GM18519 (cell line): Measurements from ENCODE around the gene SF3A2.

ENCODE experiments used
- ATAC-seq: cut with Tn5 transposase; IDR thresholded peaks from one replicate; pipeline ENCODE4 v1.9.1; 2021; ENCODE audit warnings: mild to moderate bottlenecking, moderate library complexity; ENCODE audit not compliant: unreplicated experiment, low FRiP score

The SF3A2 gene

DNA sequence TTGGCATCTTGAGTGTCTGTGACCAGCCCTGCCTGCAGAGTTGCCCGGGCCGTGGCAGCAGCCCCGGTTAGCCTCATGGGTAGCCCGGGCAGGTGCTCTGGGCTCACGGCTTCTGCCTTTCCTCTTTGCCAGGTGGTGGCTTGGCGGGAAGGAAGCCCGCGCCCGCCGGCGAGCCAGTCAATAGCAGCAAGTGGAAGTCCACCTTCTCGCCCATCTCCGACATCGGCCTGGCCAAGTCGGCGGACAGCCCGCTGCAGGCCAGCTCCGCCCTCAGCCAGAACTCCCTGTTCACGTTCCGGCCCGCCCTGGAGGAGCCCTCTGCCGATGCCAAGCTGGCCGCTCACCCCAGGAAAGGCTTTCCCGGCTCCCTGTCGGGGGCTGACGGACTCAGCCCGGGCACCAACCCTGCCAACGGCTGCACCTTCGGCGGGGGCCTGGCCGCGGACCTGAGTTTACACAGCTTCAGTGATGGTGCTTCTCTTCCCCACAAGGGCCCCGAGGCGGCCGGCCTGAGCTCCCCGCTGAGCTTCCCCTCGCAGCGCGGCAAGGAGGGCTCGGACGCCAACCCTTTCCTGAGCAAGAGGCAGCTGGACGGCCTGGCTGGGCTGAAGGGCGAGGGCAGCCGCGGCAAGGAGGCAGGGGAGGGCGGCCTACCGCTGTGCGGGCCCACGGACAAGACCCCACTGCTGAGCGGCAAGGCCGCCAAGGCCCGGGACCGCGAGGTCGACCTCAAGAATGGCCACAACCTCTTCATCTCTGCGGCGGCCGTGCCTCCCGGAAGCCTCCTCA lies 10.4 kb upstream of the SF3A2 start:
- ATAC-seq, result no peak

DNA sequence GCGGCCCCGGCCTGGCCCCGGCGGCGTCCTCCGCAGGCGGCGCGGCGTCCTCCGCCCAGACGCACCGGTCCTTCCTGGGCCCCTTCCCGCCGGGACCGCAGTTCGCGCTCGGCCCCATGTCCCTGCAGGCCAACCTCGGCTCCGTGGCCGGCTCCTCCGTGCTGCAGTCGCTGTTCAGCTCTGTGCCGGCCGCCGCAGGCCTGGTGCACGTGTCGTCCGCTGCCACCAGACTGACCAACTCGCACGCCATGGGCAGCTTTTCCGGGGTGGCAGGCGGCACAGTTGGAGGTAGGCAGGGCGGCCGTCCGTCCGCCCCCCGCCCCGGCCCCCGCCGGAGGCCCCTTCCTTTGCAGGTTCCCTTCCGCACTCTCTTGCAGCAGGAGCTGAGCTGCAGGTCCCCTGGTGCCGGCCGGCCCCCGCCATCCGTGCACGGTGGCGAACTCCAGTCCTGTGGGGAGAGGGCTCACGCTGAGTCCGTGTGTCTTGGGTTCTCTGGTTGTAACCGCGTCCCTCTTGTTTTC lies 9.7 kb upstream of the SF3A2 start:
- ATAC-seq, result no peak

DNA sequence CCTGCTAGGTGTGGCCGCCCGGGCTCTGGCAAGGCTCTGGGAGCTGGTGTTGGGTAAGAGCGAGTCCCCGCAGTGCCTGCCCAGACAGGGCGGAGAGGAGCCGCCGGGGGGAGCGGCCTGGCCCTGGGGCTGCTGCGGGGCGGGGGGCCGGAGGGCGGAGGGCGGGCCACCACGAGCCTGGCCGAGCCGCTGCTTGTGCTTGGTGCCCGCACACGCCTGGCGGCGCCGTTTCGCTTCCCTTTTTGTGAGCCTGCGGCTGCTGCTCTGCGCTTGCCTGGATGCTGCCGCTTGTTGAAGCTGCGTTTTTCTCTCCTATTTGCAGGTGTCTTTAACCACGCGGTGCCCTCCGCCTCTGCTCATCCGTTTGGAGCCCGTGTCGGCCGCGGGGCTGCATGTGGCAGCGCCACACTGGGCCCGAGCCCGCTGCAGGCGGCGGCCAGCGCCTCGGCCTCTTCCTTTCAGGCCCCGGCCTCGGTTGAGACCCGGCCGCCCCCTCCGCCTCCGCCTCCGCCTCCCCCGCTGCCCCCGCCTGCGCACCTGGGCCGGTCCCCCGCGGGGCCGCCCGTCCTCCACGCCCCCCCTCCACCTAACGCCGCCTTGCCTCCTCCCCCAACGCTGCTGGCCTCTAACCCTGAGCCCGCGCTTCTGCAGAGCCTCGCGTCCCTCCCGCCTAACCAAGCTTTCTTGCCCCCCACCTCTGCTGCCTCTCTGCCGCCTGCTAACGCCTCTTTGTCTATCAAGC lies 9.0 kb upstream of the SF3A2 start:
- no peak for ATAC-seq

DNA sequence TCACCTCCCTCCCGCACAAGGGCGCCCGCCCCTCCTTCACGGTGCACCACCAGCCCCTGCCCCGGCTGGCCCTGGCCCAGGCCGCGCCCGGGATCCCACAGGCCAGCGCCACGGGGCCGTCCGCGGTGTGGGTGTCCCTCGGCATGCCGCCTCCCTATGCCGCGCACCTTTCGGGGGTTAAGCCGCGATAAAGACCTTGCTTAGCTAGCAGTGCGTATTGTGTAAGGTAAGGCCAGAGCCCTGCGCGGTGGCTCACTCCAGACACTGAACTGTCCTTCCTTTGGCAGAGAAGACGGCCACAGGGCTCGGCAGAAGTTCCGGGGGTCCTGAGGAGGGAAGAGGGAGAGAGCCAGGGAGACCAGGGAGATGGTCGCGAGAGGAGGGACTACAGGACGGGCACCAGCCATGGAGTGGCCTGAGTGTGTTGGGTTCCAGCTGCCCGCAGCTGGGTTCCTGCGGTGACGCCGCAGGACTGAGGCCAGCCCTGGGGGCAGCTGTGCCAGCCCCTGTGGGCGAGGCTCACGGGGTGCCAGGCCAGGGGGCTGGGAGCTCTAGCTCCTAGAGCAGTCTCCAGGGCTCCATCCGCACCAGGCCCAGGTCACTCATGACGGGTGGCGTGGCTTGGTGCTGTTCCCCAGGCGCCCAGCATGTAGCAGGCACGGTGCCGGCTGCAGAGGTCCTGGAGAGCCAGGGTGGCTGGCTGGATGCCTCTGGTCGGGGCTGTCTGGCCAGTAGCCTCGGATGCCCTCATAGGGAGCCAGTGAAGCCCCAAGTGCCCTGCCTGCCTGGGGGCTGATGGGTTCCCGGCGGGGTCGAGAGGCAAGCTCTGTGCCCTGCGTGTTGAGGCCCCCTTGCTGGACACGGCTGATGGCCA lies 8.2 kb upstream of the SF3A2 start:
- no peak for ATAC-seq

DNA sequence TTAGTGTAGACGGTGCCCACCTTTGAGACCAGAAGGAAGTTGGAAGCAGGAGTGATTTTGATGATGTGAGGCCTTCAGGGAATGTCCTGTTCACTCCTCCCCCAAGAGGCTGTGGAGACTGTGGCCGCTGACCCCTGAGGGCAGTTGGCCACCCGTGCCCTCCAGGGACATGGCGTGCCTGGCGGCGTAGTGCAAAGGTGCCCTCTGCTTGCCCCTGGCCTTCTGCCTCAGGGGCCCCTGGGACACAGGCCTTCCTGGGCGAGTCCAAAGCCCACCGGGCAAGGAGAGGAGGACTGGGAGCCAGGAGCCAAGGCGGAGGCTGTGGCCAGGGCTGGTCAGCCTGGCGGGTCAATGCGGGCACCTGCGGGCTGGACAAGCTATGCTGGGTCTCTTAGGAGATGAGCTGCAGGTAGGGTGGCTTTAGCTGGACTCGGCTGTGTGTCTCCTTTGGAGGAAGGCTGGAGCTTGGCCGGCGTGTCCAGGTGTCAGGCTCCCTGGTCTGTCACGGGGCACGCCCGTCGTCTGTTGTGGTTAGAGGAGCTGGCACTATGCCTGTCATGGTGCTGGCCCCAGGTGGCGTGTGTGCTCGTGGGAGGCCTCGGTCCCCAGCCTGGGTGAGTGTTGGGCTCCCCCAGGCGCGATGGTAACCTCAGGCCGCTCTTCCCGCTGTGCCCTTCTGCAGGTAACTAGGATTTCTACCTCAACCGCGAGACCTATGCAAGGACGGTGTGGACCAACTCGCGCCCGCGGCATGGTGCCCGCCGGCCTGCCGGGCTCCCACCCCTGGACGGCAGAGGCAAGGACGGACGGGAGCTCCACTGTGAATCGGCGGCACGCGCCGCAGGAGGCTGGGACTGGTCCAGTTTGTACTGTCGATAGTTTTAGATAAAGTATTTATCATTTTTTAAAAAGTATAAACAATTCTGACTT lies 7.3 kb upstream of the SF3A2 start:
- ATAC-seq, result no peak

DNA sequence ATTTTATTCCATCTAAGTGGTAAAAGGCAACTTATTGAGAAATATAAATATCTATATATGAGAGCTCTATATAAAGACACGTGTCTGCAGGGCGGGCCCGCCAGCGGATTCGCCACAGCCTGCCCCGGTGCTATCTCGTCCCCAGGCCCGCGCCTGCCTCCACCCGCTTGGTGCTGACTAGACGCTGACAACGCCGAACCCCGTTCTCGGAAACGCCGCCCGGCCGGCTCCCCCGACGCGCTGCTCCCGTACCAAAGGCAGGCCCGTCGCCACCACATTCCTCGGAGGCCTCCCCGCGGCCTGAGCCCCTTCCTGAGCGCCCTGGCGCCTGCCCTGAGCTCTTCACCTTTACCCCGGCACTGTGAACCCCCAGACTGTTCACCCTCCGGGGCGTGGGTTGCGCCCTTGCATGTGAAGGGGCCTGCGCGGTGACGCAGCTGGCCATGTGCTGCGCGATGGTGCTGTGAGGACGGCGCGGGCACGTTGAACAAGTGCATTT lies 6.5 kb upstream of the SF3A2 start:
- ATAC-seq, result no peak

DNA sequence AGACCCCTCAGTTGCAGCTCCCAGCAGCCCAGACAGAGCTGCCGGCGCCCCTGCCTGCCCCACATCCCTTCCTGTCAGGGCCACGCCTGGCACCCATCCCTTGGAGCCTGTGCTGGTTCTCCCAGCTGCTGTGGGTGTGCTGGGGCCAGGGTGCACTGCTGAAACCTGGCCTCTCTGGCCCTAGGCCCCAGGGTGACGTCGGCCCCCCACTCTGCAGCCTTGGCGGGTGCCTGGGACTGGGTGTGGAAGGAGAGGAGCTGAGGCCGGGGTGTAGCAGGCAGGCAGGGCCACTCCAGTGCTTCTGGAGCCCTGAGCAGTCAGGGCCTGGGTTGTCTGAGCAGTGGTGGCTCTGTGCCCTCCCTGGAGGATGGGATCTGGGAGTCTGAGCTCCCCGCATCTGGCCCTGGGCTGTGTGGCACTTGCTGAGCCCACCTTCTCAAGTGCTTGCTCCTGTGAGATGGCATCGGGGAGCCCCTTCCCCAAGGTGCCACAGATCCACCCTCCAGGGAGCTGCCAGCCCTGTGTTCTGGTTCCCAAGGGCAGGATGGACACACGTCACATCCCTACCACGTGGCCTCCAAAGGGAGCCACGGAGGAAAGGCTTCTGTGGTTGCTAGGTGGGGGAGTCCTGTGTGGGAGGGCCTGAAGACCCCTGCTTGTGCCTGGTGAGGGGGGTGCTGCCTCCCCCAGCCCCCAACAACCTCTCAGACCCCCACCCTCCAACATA lies 5.7 kb upstream of the SF3A2 start:
- no peak for ATAC-seq

DNA sequence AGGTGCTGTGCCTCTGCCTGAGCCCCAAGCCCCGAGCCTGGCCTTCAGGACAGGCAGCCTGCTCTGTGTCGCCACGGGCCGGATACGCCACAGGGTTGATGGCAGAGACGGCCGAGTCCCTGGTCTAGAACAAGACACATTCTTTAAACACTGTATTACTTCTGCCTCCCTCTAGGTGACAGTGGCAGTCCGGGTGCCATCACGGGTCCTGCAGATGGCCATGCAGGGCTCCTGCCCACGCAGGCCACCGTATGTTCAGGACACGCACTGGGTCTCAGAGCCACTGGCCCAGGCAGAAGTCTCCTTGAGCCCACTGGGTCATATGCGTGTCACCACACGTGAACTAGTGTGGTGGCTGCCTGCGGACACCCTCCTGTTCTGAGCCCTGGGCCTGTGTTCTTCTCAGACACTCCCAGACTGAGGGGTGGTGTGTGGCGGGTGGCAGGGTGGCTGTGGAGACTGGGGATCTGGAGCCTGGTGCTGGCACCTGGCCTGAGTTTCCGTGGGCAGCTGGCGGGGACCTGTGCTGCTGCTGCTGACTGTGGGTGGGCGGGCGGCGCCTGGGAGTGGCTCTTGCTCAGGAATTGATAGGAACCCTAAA lies 4.9 kb upstream of the SF3A2 start:
- no peak for ATAC-seq

DNA sequence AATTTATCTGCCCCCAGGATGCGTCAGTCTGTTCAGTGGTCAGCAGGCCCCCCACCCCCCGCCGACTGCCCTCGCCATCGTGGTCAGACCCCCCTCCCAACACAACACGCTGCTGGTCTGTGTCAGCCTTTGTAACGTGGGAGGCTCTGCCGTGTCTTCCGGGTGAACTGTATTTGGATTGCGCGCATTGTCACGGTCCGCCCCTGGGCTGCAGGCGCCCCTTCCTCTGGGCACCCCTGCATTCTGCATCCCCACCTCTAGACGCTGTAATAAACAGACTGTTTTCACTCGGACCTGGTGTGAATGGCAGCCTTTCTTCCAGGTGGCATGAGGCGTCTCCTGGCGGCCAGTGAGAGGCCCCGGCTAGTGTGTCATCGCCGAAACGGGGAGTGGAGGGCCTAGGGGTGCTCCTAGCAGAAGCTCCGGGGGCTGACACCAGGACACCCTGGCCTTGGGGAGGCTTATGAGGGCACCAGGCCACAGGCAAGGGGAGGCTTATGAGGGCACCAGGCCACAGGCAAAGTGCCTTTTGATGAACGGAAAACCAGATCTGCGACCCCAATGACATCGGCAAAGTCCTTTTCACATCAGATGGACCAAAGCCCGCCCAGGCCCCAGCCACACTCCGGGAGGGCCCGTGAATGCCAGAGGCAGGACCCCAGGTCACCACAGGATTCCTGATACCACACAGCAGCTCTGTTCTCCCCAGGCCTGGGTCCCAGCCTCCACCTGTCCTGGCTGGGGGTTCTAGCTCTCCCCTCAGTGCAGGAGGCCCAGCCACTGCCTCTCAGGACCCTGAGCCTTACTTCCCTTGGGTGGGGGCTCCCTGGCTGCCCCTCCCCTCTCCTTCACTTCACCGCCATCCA lies 4.1 kb upstream of the SF3A2 start:
- ATAC-seq, result no peak

DNA sequence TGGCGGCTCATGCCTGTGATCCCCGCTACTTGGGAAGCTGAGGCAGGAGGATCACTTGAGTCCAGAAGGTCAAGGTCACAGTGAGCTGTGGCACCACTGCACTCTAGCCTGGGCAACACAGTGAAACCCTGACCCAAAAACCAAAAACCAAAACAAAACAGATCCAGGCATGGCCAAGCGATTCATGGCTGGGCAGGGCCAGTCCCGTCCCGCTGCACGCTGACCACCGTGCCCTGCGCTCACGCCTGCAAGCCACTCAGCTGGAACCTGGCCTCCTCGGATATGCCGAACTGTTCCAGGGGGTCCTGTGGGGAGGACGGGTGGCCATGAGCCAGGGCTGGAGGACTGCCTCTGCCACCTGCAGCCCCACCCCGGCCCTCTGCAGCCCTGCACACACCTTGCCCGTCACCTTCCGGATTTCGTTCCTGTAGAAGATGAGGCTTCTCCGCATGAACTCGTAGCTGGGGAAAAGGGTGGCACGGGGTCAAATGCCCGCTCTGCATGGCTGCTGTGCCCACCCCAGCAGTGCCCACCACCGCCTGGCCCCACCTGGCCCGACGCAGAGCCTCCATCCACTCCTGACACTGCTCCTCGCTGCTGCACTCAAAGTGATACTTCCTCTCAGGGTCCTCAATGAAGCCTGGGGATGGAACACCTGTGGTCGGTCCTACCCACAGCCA lies 2.9 kb upstream of the SF3A2 start:
- ATAC-seq, result no peak

DNA sequence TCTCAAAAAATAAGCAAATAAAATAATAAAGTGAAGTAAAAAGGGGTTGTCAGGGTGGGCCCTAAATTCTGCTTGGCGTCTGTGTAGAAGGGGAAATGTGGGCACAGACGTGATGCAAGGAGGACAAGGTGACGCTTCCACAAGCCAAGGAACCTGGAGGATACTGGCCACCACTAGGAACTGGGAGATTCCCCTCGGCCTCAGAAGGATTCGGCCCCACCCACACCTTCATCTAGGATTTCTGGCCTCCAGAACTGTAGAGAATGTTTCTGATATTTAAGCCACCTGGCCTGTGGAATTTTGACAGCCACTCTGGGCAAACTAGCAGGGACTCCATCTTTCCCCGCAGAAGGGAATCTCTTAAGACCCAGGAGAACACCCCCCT lies 1.6 kb upstream of the SF3A2 start:
- no peak for ATAC-seq

DNA sequence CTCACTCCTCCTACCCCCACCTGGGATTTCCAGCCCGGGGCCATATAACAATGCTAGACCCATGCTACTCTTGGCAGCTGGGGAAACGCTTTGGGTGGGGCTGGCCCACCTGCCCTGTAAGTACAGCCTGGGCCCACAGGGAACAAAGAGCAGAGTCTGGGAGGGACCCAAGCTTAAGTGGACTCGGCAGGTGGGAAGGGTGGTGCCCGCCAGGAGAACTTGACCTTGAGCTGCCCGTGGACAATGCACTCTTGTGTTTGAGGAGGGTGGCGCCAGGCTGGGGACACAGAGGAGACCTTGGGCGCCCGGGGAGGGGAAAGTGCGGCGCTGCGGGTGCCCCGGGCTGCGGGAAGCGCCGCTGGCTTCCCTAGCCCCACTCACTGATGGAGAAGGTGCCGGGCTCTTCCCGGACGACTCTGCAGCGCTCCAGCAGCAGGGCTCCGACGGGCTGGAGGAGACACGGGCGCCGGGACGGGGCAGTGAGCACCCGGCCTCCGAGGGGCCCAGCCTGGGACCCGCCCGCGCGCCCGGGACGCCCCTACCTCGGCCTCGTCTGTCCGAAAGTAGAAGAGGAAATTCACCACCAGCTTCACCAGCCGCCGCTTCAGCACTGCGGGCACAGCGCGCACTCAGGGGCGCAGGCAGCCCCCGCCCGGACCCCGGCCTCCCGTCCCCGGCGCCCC lies 1.1 kb upstream of the SF3A2 start:
- ATAC-seq, result no peak

DNA sequence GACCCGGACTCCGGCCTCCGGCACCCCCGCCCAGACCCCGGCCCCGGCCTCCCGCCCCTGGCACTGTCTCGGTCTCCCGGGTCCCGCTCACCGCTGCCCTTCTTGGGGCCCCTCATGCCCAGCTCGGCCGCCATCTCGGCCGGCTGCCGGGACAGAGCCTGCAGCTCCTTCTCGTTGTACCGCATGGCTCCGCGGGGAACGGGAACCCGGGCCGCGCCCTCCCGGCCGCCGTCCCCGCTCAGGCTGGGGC lies 635 bp upstream of the SF3A2 start:
- no peak for ATAC-seq

DNA sequence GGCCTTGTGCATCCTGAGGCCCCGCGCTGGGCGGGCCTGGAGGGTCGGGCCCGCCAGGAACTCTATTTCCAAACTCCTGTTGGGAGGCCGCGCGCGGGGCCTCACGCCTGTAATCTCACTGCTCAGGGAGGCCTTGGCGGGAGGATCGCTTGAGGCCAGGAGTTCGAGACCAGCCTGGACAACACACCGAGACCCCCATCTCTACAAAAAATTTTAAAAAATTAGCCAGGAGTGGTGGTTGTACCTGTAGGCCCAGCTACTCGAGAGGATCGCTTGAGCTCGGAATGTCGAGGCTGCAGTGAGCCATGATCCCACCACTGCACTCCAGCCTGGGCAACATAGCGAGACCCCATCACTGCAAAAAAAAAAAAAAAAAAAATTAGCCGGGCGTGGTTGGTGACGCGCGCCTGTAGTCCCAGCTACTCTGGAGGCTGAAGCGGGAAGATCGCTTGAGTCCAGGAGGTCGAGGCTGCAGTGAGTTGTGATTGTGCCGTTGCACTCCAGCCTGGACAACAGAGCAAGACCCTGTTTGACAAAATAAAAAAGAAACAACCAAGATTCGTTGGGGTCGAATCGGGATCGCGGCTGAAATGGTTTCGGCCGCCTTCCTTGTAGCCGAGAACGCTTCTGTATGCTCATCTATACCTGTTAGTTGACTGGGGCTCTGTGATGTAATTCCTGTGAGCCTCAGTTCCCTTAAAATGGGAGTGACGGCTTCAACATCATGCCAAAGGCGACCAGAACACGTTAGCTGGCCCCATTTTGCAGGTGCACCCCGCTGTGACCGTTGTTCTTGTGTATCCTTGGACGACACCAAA lies 636 bp downstream of the SF3A2 start:
- no peak for ATAC-seq

DNA sequence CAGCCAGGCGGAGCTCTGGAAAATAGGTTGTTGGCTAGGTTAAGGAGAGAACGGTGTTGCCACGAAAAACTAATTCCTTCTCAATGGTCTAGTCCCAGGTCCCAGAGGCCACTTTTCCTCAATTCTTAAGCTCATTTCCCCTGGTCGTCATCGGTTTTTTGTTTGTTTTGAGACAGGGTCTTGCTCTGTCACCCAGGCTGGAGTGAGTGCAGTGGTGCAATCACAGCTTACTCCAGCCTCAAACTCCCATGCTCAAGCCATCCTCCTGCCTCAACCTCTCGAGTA lies 1.2 kb downstream of the SF3A2 start:
- no peak for ATAC-seq

DNA sequence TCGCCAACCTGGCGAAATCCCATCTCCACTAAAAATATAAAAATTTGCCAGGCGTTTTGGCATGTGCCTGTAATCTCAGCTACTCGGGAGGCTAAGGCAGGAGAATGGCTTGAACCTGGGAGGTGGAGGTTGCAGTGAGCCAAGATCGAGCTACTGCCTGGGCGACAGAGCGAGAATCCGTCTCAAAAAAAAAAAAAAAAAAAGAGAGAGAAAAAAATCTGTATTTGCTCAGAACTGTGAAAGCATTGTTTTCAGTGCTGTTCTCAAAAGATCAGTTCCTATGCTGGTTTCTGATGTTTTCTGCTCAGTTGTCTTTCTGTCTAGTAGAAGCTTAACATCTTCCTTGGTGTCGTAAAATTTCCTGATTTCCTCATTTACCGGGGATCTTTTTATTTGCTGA lies 2.5 kb downstream of the SF3A2 start:
- ATAC-seq, result no peak
